Neuronal stem cell (in vitro differentiated cells): Measurements from ENCODE around the gene BMPER.

Experiments used
- DNase-seq: peaks from one replicate; pipeline ENCODE4 v3.0.0-alpha.2; 2013; ENCODE audit warnings: low spot score
- H2AFZ ChIP-seq: one replicate; pipeline ENCODE4 v1.6.1; 2013; ENCODE audit warnings: mild to moderate bottlenecking, low read length, inconsistent platforms
- H2AK5ac ChIP-seq: 2 replicates; pipeline ENCODE4 v1.6.1; 2013; ENCODE audit warnings: low read depth, mild to moderate bottlenecking, inconsistent platforms, low read length, moderate library complexity, mixed read lengths
- H2BK120ac ChIP-seq: 2 replicates; pipeline ENCODE4 v1.6.1; 2013; ENCODE audit warnings: low read depth, mild to moderate bottlenecking, inconsistent platforms, low read length, moderate library complexity, mixed read lengths
- H2BK12ac ChIP-seq: one replicate; pipeline ENCODE4 v1.6.1; 2013; ENCODE audit warnings: low read length, inconsistent platforms
- H2BK15ac ChIP-seq: 2 replicates; pipeline ENCODE4 v1.6.1; 2013; ENCODE audit warnings: mild to moderate bottlenecking, low read length, inconsistent platforms, mixed read lengths
- H2BK5ac ChIP-seq: one replicate; pipeline ENCODE4 v1.6.1; 2013; ENCODE audit warnings: inconsistent platforms, mild to moderate bottlenecking, low read length, moderate library complexity
- H3K14ac ChIP-seq: one replicate; pipeline ENCODE4 v1.6.1; 2013; ENCODE audit warnings: low read length, inconsistent platforms
- H3K18ac ChIP-seq: 2 replicates; pipeline ENCODE4 v1.6.1; 2013; ENCODE audit warnings: low read length, inconsistent platforms
- H3K23ac ChIP-seq: 2 replicates; pipeline ENCODE4 v1.6.1; 2013; ENCODE audit warnings: low read depth, mild to moderate bottlenecking, mixed read lengths, low read length, inconsistent platforms; ENCODE audit not compliant: poor library complexity
- H3K27ac ChIP-seq: replicated peaks from 3 replicates; pipeline ENCODE4 v1.5.1; 2013; ENCODE audit warnings: low read length, inconsistent platforms
- H3K27me3 ChIP-seq, 3 experiments: 2 replicates each; pipeline ENCODE4 v1.6.1; 2013; ENCODE audit warnings: low read length in 3 of 3, mild to moderate bottlenecking in 2 of 3, inconsistent platforms in 1 of 3, low read depth in 1 of 3, mixed read lengths in 1 of 3, moderate library complexity in 1 of 3; ENCODE audit not compliant: control insufficient read depth in 3 of 3, insufficient read depth in 3 of 3
- H3K36me3 ChIP-seq, 2 donors: replicated peaks in 1 of 2; 2 replicates each; pipeline ENCODE4 v1.6.1; 2013; ENCODE audit warnings: low read length in 2 of 2; ENCODE audit not compliant: control insufficient read depth in 2 of 2, insufficient read depth in 2 of 2
- H3K4ac ChIP-seq: 2 replicates; pipeline ENCODE4 v1.6.1; 2013; ENCODE audit warnings: inconsistent platforms, mild to moderate bottlenecking, low read length, moderate library complexity
- H3K4me1 ChIP-seq, 2 donors: 1 replicate in 1 of 2; 2 replicates in 1 of 2; pipeline ENCODE4 v1.6.1; 2013; ENCODE audit warnings: low read length in 2 of 2, low read depth in 1 of 2; ENCODE audit not compliant: control insufficient read depth in 2 of 2, insufficient read depth in 1 of 2
- H3K4me2 ChIP-seq: one replicate; pipeline ENCODE4 v1.6.1; 2013; ENCODE audit warnings: mild to moderate bottlenecking, low read length, inconsistent platforms; ENCODE audit not compliant: insufficient read depth, poor library complexity, severe bottlenecking
- H3K4me3 ChIP-seq, 2 donors: 2 replicates each; pipeline ENCODE4 v1.5.1; 2013; ENCODE audit warnings: low read length in 2 of 2, mild to moderate bottlenecking in 2 of 2, inconsistent platforms in 1 of 2, moderate library complexity in 1 of 2
- H3K79me1 ChIP-seq: one replicate; pipeline ENCODE4 v1.6.1; 2013; ENCODE audit warnings: low read depth, mild to moderate bottlenecking, inconsistent platforms, low read length, moderate library complexity
- H3K9ac ChIP-seq: one replicate; pipeline ENCODE4 v1.6.1; 2013; ENCODE audit warnings: mild to moderate bottlenecking, low read depth, low read length, inconsistent platforms; ENCODE audit not compliant: poor library complexity
- H3K9me3 ChIP-seq, 2 donors: replicated peaks in 1 of 2; 2 replicates each; pipeline versions ENCODE3 to v1.6.1; 2013; ENCODE audit warnings: low read length in 2 of 2, mild to moderate bottlenecking in 2 of 2, inconsistent platforms in 1 of 2, low read depth in 1 of 2, mixed read lengths in 1 of 2, moderate library complexity in 1 of 2; ENCODE audit not compliant: control insufficient read depth in 2 of 2, insufficient read depth in 1 of 2
- H4K8ac ChIP-seq: one replicate; pipeline ENCODE4 v1.6.1; 2013; ENCODE audit warnings: low read depth, mild to moderate bottlenecking, inconsistent platforms, low read length, moderate library complexity
- H4K91ac ChIP-seq: one replicate; pipeline ENCODE4 v1.6.1; 2013; ENCODE audit warnings: low read length, low read depth, mild to moderate bottlenecking, inconsistent platforms; ENCODE audit not compliant: poor library complexity
- WGBS, 2 donors: extraction: QIAGEN DNeasy Blood & Tissue Kit; methylation state at CpG; one replicate each; pipeline ENCODE4 v1.1.7; 2013; ENCODE audit warnings: missing lambda C conversion rate in 2 of 2, mixed read lengths in 1 of 2; ENCODE audit not compliant: insufficient read length in 2 of 2, insufficient replicate concordance in 1 of 2; ENCODE audit errors: extremely low coverage in 2 of 2; 5-methylcytosine and 5-hydroxymethylcytosine counted together

Gene BMPER

DNA sequence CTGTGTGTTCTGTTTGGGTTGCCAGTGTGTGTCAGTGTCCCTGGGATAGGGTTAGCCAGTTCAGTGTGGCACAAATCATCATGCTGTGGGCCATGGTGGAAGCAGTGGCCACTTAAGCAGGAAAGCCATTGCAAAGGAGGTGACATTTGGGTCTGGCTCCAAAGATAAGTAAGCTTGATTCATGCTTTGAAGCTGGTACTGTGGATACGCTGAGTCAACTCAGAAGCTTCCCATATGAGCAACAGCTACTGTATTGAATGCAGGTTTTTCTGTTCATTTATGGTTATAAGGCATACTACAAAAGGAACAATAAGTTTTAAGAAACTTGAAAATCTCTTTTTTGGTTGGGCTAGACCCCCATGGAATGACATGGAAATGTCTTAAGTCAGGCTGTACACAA is 143.1 kb downstream of the BMPER start:
- H3K79me1 ChIP-seq: no peaks in the 10 kb centered on the region
- WGBS, 2 donors: no CpG with 5 or more reads among the region's 1 CpG
- H3K4me1 ChIP-seq: no peaks in the 10 kb centered on the region
- no peak overlapping the region for H4K91ac ChIP-seq
- H2BK12ac ChIP-seq: no peak overlapping the region
- no peak overlapping the region for H3K27ac ChIP-seq
- no peak overlapping the region for H3K4me3 ChIP-seq
- no peak overlapping the region for H3K9ac ChIP-seq
- H3K4ac ChIP-seq: no peak overlapping the region
- no peaks in the 10 kb centered on the region for H3K27me3 ChIP-seq
- no peak overlapping the region for H4K8ac ChIP-seq
- H3K18ac ChIP-seq: no peak overlapping the region
- H2BK5ac ChIP-seq: no peak overlapping the region
- H2AFZ ChIP-seq: no peak overlapping the region
- no peak overlapping the region for H3K4me2 ChIP-seq
- H3K23ac ChIP-seq: no peak overlapping the region
- no peak overlapping the region for H2AK5ac ChIP-seq
- DNase-seq: no peak
- no peaks in the 10 kb centered on the region for H3K36me3 ChIP-seq
- H2BK120ac ChIP-seq: no peak overlapping the region
- no peaks in the 10 kb centered on the region for H3K9me3 ChIP-seq
- no peak overlapping the region for H2BK15ac ChIP-seq
- H3K14ac ChIP-seq: no peak overlapping the region

- Histone ChIP-seq H3K4me3 (no peak overlapping the region), H2AK5ac (no peak overlapping the region), H3K27ac (no peak overlapping the region), H2BK12ac (no peak overlapping the region), H2AFZ (no peak overlapping the region), H2BK120ac (no peak overlapping the region), H2BK5ac (no peak overlapping the region), H3K14ac (no peak overlapping the region), H3K36me3 (no peaks in the 10 kb centered on the region), H3K9me3 (no peaks in the 10 kb centered on the region), H4K91ac (no peak overlapping the region), H3K18ac (no peak overlapping the region), H3K4me1 (peaks cover 0 to 6% of the 10 kb centered on the region in 2 donors), H3K27me3 (no peaks in the 10 kb centered on the region), H4K8ac (no peak overlapping the region), H3K4ac (no peak overlapping the region), H3K23ac (no peak overlapping the region), H2BK15ac (no peak overlapping the region), H3K9ac (no peak overlapping the region), H3K79me1 (no peaks in the 10 kb centered on the region), H3K4me2 (no peak overlapping the region)
- WGBS, 2 donors: no CpG with 5 or more reads among the region's 3 CpGs
- no peak for DNase-seq
Measured at GRCh38 chr7:34054075-34054474, 148.7 kb downstream of the BMPER start.

- no peak overlapping the region for H2BK15ac ChIP-seq
- H2AFZ ChIP-seq: no peak overlapping the region
- no peak for DNase-seq
- no peaks in the 10 kb centered on the region for H3K79me1 ChIP-seq
- H3K9ac ChIP-seq: no peak overlapping the region
- no peak overlapping the region for H2BK120ac ChIP-seq
- H4K8ac ChIP-seq: no peak overlapping the region
- H2BK5ac ChIP-seq: no peak overlapping the region
- no peak overlapping the region for H3K4me3 ChIP-seq
- no peaks in the 10 kb centered on the region for H3K27me3 ChIP-seq
- H4K91ac ChIP-seq: no peak overlapping the region
- no peak overlapping the region for H3K27ac ChIP-seq
- H3K18ac ChIP-seq: no peak overlapping the region
- no peak overlapping the region for H3K4me2 ChIP-seq
- no peak overlapping the region for H3K14ac ChIP-seq
- peaks cover 0 to 12% of the 10 kb centered on the region in 2 donors for H3K4me1 ChIP-seq
- H3K4ac ChIP-seq: no peak overlapping the region
- no peak overlapping the region for H2AK5ac ChIP-seq
- H3K9me3 ChIP-seq: no peaks in the 10 kb centered on the region
- H2BK12ac ChIP-seq: no peak overlapping the region
- no peak overlapping the region for H3K23ac ChIP-seq
- no peaks in the 10 kb centered on the region for H3K36me3 ChIP-seq
Measured at GRCh38 chr7:34057136-34057535, 151.8 kb downstream of the BMPER start.

GRCh38 chr7:34057956-34058355 is 152.6 kb downstream of the BMPER start:
- H2BK15ac ChIP-seq: no peak overlapping the region
- no peak overlapping the region for H3K4ac ChIP-seq
- no peak overlapping the region for H2AFZ ChIP-seq
- H2BK12ac ChIP-seq: no peak overlapping the region
- H3K79me1 ChIP-seq: no peaks in the 10 kb centered on the region
- no peak overlapping the region for H3K4me3 ChIP-seq
- H2BK120ac ChIP-seq: no peak overlapping the region
- H2BK5ac ChIP-seq: no peak overlapping the region
- H4K91ac ChIP-seq: no peak overlapping the region
- DNase-seq: no peak
- H4K8ac ChIP-seq: no peak overlapping the region
- no peaks in the 10 kb centered on the region for H3K27me3 ChIP-seq
- no peak overlapping the region for H3K14ac ChIP-seq
- peaks cover 0 to 12% of the 10 kb centered on the region in 2 donors for H3K4me1 ChIP-seq
- no peak overlapping the region for H3K27ac ChIP-seq
- H3K4me2 ChIP-seq: no peak overlapping the region
- no peaks in the 10 kb centered on the region for H3K36me3 ChIP-seq
- no peak overlapping the region for H3K23ac ChIP-seq
- no peak overlapping the region for H3K18ac ChIP-seq
- H3K9me3 ChIP-seq: no peaks in the 10 kb centered on the region
- no peak overlapping the region for H3K9ac ChIP-seq
- no peak overlapping the region for H2AK5ac ChIP-seq
- WGBS, 2 donors: no CpG with 5 or more reads among the region's 5 CpGs
